Hindlimb muscle (tissue), 1 donor: Measurements from ENCODE around the gene ELOVL5. TPM values are rescaled to one million over a fixed set of nuclear protein-coding genes. Genes with fewer than 3 reads are reported as not detected.
"Not testable (repeated sequence)": the region's sequence is repeated elsewhere in the genome, so short reads cannot be mapped to it uniquely, and the experiment has no call there.

Source experiments
- DNase-seq: peaks from one replicate; pipeline ENCODE4 v3.0.0-alpha.2; 2013
- polyA plus RNA-seq: library from polyadenylated mRNA; unstranded; fragments of 120-200 nt; gene quantifications from one replicate; pipeline ENCODE4 v1.2.1, GENCODE V29; 2013; ENCODE audit not compliant: insufficient read length

ELOVL5 gene
- polyA plus RNA-seq, 1 donor, result 32.1 TPM

- peak; percentile 96 for DNase-seq
Measured at GRCh38 chr6:53359095-53359842, 10.5 kb upstream of the ELOVL5 start.

- no peak for DNase-seq
Measured at GRCh38 chr6:53358440-53359094, 9.8 kb upstream of the ELOVL5 start.

- DNase-seq, result no peak
Measured at GRCh38 chr6:53357576-53358360, 9.0 kb upstream of the ELOVL5 start.

- DNase-seq, result no peak
Measured at GRCh38 chr6:53353624-53354023, 4.9 kb upstream of the ELOVL5 start.

- DNase-seq, result no peak
Measured at GRCh38 chr6:53352360-53352759, 3.6 kb upstream of the ELOVL5 start.

GRCh38 chr6:53349209-53349693 is 501 bp upstream of the ELOVL5 start:
- no peak for DNase-seq

- DNase-seq, result peak; percentile 68
Measured at GRCh38 chr6:53347921-53348370, 804 bp downstream of the ELOVL5 start.

- peak; percentile 19 for DNase-seq
Measured at GRCh38 chr6:53347250-53347920, 1.4 kb downstream of the ELOVL5 start.

- DNase-seq, result not testable (repeated sequence)
Measured at GRCh38 chr6:53346049-53346448, 2.7 kb downstream of the ELOVL5 start.

- DNase-seq, result no peak
Measured at GRCh38 chr6:53344969-53345368, 3.8 kb downstream of the ELOVL5 start.

- DNase-seq, result no peak
Measured at GRCh38 chr6:53343092-53343491, 5.7 kb downstream of the ELOVL5 start.

- DNase-seq, result no peak
Measured at GRCh38 chr6:53342217-53342616, 6.5 kb downstream of the ELOVL5 start.

GRCh38 chr6:53340536-53340935 is 8.2 kb downstream of the ELOVL5 start:
- no peak for DNase-seq

GRCh38 chr6:53339424-53339823 is 9.3 kb downstream of the ELOVL5 start:
- no peak for DNase-seq

- DNase-seq, result no peak
Measured at GRCh38 chr6:53338304-53338703, 10.4 kb downstream of the ELOVL5 start.

- DNase-seq, result no peak
Measured at GRCh38 chr6:53336070-53336469, 12.7 kb downstream of the ELOVL5 start.

GRCh38 chr6:53335224-53335994 is 13.3 kb downstream of the ELOVL5 start:
- no peak for DNase-seq

GRCh38 chr6:53333439-53334408 is 15.0 kb downstream of the ELOVL5 start:
- DNase-seq, result no peak

- DNase-seq, result no peak
Measured at GRCh38 chr6:53331678-53332077, 17.1 kb downstream of the ELOVL5 start.

- no peak for DNase-seq
Measured at GRCh38 chr6:53330137-53330536, 18.6 kb downstream of the ELOVL5 start.

- no peak for DNase-seq
Measured at GRCh38 chr6:53328375-53328774, 20.4 kb downstream of the ELOVL5 start.
